ENCODE measurements around the gene PPP1R9A.

Gene PPP1R9A

DNA sequence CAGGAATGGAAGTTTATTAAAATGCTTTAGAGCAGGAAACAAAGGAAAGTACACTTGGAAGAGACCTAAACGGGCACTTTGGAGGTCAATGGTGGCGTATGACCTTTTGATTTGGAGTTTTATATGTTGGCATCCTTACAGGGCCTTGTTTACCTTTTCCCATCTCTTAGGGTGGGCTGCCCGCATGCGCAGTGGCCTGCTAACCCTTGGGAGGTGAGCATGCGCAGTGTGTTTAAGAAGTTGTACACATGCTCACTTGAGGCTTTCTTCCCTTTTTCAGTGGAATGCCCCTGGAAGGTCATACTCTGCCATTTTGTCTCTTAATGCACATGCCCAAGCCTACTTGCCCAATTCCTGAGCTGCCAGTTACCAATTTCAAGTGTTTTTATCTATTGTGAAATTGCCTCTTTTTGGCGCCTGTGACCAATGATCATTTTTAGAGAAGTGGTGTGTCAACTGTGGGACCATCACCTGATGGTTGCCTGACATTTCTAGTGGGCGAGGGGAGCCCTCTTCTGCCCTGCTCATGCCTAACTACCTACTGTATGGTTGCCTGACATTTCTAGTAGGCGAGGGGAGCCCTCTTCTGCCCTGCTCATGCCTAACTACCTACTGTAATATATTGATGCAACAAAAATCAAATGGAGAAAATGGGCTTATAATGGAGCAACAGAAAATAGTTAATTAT, 138.0 kb downstream of the PPP1R9A start:
- DNase-seq: no peak

GRCh38 chr7:95046494-95047240, 139.3 kb downstream of the PPP1R9A start:
- DNase-seq: no peak

- DNase-seq: no peak
Measured at GRCh38 chr7:95047291-95047690, 139.9 kb downstream of the PPP1R9A start.

DNA sequence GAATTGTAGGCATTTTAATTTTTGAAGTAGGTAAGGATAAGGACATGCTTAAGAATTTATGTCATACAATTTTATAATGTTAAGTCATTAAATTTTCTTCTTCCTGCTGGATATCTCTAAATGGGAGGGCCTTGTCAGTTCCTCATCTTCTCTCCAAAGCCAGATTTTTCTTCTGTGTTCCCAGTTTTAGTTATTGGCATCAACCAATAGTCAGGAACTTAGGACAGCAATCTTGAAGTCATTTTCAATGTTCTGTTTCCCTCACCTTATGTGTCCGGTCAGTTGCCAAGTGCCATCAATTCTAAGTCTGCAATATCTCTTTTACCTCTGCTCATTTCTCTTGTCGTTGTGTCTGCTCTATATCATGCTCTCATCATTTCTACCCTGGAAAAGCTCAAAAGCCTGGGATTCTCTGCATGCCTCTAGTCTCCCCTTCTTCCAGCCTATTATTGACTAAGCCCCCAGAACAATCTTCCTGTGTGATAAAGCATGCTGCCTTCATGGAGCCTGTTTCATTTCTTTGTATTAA, 145.2 kb downstream of the PPP1R9A start:
- DNase-seq: no peak

- no peak for DNase-seq
Measured at GRCh38 chr7:95054386-95054785, 147.0 kb downstream of the PPP1R9A start.

DNA sequence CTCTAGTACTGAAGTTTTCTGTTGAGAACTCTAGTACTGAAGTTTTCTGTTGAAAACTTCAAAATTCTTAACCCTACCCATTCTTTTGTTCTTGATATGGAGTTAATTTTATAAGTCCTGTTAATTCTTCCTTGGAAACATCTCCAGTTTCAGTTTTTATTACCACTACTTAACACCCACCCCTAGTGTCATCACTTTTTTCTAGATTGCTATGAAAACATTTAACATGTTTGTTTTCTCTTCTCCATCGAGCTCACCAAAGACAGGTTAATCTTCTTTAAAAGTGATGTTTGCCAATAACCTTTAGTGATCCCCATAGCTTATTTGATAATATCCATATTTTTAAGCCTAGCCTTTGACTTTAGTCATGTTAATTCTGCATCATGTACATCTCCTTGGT, 147.9 kb downstream of the PPP1R9A start:
- no peak for DNase-seq

GRCh38 chr7:95056107-95056739, 148.8 kb downstream of the PPP1R9A start:
- DNase-seq: no peak

- no peak for DNase-seq
Measured at GRCh38 chr7:95056901-95057300, 149.5 kb downstream of the PPP1R9A start.

GRCh38 chr7:95059842-95060313, 152.5 kb downstream of the PPP1R9A start:
- no peak for DNase-seq

DNA sequence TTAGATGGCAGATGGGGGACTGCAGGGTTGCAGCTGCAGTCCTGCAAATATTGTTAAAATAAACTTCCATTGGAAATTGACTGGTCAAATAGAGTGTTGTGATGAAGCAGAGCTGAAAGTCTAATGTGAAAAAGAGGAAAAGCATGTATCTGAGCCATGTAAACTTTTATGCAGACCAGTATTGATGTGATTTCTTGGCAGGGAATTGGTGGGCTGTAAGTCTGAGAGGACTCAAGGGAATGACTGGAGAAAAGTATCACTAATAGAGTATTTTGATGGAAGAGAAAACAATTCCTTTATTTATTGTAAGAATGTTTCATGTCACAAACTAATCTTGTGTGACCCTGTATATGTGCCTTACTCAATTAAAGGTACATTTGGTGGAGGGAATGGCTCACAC, 155.5 kb downstream of the PPP1R9A start:
- DNase-seq: no peak

- DNase-seq: no peak
Measured at GRCh38 chr7:95066737-95067530, 159.5 kb downstream of the PPP1R9A start.

DNA sequence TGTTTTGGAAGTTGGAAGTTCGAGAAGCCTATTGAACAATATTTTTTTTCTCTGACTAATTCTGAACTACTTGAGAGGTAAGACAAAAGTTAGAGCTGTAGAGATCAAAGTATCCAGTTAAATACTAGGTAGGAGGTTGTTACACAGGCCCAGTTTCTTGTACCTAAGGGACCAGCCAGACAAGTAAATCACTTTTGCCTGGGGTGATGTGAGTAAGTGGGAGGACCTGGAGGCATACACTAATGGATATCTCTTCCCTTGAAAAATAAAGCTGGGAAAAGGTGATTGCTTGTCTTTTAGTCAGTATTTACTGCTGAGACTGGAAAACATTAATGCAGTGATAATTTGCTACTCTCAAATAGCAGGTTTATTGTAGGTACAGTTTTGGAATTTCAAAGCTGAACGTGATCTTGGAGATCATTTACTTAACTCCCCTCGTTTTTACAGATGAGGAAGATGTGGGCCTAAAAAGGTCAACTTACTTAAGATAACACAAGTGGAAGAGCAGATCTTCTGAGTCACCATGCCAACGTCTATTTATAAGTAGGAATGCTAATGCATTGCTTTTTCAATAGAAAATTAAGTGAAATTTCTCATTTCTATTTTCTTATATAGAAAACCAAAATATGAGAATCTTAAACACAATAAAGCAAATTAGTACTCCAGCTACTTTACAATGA, 181.3 kb downstream of the PPP1R9A start:
- DNase-seq: no peak

- DNase-seq: no peak
Measured at GRCh38 chr7:95089414-95090315, 182.3 kb downstream of the PPP1R9A start.

DNA sequence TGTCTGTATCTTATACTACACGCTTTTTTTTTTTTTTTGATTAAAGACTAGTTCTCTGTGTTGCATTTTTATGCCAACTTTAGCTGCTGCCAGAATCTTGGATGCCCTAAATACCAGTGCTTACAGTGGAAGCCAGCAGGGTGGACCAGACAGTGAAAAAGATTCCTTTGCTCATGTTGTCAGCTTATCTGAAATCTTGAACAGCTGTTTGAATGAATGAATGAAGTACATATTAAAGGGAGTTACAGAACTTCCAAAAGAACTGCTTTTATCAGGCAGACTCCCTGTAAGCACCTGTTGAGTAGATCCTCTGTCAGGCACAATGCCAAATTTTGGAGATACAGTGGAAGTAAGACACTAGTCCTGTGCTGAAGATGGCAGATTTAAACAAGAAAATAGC, 184.9 kb downstream of the PPP1R9A start:
- DNase-seq: no peak

DNA sequence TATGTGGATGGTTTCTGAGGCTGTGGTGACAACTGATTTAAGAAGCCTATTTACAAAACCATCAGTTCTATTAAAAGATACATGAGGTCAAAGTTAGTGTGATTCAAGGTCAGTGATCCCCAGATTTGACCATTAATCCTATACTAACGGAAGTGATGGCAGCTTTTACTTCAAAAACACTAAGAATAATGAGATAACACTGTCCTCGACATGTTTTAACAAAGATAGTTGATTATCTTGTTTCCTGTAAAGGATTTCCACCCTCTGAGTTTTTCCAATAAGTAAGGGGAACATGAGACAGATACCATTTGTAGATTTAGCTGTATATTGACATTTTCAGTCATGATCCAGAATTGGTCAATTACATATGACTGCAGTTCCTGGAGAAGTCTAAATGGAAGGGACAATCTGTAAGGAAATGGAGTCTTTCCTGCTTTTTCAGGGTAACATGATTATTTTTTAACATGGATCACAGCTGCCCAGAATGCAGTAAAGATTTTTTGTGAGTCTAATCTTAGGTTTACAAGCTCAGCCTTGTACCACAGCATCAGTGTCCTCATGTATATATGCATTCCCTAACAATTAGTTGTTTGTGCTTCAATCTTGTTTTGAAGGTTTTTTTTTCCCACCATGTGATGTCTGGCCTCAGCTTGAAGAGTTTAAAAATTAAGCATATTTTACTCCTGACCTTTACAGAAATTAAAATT, 188.0 kb downstream of the PPP1R9A start:
- no peak for DNase-seq

GRCh38 chr7:95095966-95096540, 188.7 kb downstream of the PPP1R9A start:
- no peak for DNase-seq

DNA sequence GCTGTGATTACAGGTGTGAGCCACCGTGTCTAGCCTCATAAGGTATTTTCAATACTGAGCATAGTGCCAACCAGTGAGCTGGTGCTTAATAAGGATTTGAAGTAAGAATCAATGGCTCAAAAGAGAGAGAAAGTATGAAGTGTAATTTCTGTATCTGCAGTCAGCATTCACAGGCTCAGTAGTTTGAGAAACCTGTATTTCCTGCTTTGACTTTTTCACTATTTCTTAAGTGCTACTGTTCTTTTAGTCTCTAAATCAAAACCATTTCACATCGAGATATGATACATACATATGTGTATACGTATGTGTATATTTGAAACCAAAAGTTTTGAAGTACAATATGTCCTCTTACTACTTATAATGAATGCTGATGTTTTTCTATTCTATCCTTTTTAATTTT, 189.9 kb downstream of the PPP1R9A start:
- DNase-seq: no peak

DNA sequence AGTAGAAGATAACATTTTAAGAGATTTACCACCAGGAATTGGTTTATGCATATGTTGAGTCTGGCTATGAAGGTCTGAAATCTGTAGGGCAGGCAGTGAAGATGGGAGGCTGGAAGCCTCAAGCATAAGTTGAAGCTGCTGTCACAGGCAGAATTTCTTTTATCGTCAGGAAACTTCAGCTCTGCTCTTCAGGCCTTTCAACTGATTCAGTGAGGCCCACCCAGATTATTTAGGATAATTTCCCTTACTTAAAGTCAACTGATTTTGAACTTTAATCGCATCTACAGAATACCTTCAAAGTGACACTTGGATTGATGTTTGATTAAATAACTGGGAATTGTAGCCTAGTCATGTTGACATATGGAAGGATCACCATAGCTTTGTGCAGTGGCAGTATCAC, 190.5 kb downstream of the PPP1R9A start:
- no peak for DNase-seq

GRCh38 chr7:95099106-95099505, 191.7 kb downstream of the PPP1R9A start:
- DNase-seq: no peak

GRCh38 chr7:95101422-95101821, 194.0 kb downstream of the PPP1R9A start:
- no peak for DNase-seq
